OCI-LY7 (cell line): Measurements from ENCODE around the gene LENG1.

Experiments used
- CTCF ChIP-seq: fragments of 200-600 bp; sonication (generic); conservative IDR thresholded peaks from 2 replicates; pipeline ENCODE4 v1.5.1; 2014; ENCODE audit warnings: mild to moderate bottlenecking, antibody characterized with exemption, low read length, moderate library complexity, mixed read lengths
- EZH2phosphoT487 ChIP-seq: fragments of 200-600 bp; sonication (generic); IDR thresholded peaks from 2 replicates; pipeline ENCODE4 v1.6.1; 2018; ENCODE audit warnings: low read depth, borderline replicate concordance, mild to moderate bottlenecking, mixed run types, antibody characterized with exemption, low read length, moderate library complexity, mixed read lengths

GRCh38 chr19:54172471-54173358 is 13.2 kb upstream of the LENG1 start, which contains the start of gene TMC4:
- 0 out of 2 replicates have a peak, but pooled peaks have one; percentile 28 for TF ChIP-seq CTCF
- no peak for TF ChIP-seq EZH2phosphoT487
